Endothelial cell (in vitro differentiated cells): ENCODE data around the gene GRK6. TPM values are rescaled to one million over a fixed set of nuclear protein-coding genes. Genes with fewer than 3 reads are reported as not detected.
"Not testable (repeated sequence)": the region's sequence is repeated elsewhere in the genome, so short reads cannot be mapped to it uniquely, and the experiment has no call there.

Source experiments
- DNase-seq: peaks from one replicate; pipeline ENCODE4 v3.0.0; 2021; ENCODE audit warnings: low spot score
- H3K27ac Mint-ChIP-seq: one replicate; pipeline ENCODE4 v1.8.0; 2021; ENCODE audit warnings: mixed read lengths, inconsistent platforms; ENCODE audit not compliant: unreplicated experiment
- H3K27me3 Mint-ChIP-seq: one replicate; pipeline ENCODE4 v1.8.0; 2021; ENCODE audit warnings: mild to moderate bottlenecking, moderate library complexity, mixed read lengths, inconsistent platforms; ENCODE audit not compliant: unreplicated experiment
- H3K36me3 Mint-ChIP-seq: one replicate; pipeline ENCODE4 v1.8.0; 2021; ENCODE audit warnings: mild to moderate bottlenecking, low read depth, mixed read lengths, inconsistent platforms; ENCODE audit not compliant: unreplicated experiment
- H3K4me1 Mint-ChIP-seq: one replicate; pipeline ENCODE4 v1.8.0; 2021; ENCODE audit warnings: mild to moderate bottlenecking, mixed read lengths, inconsistent platforms; ENCODE audit not compliant: unreplicated experiment
- H3K4me3 Mint-ChIP-seq: one replicate; pipeline ENCODE4 v1.8.0; 2021; ENCODE audit warnings: mild to moderate bottlenecking, mixed read lengths, inconsistent platforms; ENCODE audit not compliant: unreplicated experiment
- H3K9me3 Mint-ChIP-seq: one replicate; pipeline ENCODE4 v1.8.0; 2021; ENCODE audit warnings: mixed read lengths, inconsistent platforms; ENCODE audit not compliant: unreplicated experiment
- CTCF ChIP-seq: fragments of 200-600 bp; sonication (generic); IDR thresholded peaks from one replicate; pipeline ENCODE4 v1.5.0; 2021; ENCODE audit warnings: antibody characterized with exemption; ENCODE audit not compliant: unreplicated experiment
- total RNA-seq: library from RNA; stranded (reverse); fragmentation: NEBNext Ultra II Directional; extraction: Animal tissue kit (Norgen Biotek cat#: 25700); gene quantifications from one replicate; pipeline ENCODE4 v1.2.1, GENCODE V29; 2021; ENCODE audit not compliant: unreplicated experiment

GRK6 gene
- total RNA-seq, 1 donor from 2014 or later: 33.1 TPM

DNA sequence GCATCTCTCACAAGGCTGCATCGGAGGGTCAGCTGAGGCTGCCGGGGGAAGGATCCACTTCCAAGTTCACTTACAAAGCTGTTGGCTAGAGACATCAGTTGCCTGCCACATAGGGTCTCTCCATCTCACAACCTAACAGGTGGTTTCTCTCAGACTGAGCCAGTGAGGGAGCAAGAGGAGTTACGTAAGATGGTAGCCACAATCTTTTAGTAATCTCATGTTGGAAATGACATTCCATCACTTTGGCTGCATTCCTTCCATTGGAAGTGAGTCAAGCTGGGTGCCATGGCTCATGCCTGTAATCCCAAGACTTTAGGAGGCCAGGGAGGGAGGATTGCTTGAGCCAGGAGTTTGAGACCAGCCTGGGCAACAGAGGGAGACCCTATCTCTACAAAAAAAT, 7.4 kb upstream of the GRK6 start:
- peaks cover 4% of the 10 kb centered on the region for H3K27me3 Mint-ChIP-seq
- no peak for TF ChIP-seq CTCF
- H3K36me3 Mint-ChIP-seq: no peaks in the 10 kb centered on the region
- no peak overlapping the region for H3K4me3 Mint-ChIP-seq
- no peaks in the 10 kb centered on the region for H3K9me3 Mint-ChIP-seq
- no peak overlapping the region for H3K27ac Mint-ChIP-seq
- no peak for DNase-seq
- peaks cover 10% of the 10 kb centered on the region for H3K4me1 Mint-ChIP-seq

DNA sequence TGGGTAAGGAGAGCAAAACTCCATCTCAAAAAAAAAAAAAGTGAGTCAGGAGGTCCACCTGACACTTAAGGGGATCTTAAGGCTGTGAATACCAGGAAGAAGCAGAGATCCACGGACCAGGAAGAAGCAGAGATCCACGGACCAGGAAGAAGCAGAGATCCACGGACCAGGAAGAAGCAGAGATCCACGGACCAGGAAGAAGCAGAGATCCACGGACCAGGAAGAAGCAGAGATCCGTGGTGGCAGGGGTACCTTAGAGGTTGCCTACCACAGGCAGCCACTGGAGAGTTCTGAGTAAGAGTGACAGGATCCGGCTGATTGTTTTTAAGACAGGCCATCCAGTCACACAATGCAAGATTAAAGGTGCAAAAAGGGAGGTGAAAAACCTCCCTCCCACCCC, 6.0 kb upstream of the GRK6 start:
- not testable (repeated sequence) for H3K4me1 Mint-ChIP-seq, DNase-seq, H3K27ac Mint-ChIP-seq, H3K36me3 Mint-ChIP-seq, H3K4me3 Mint-ChIP-seq, H3K27me3 Mint-ChIP-seq, H3K9me3 Mint-ChIP-seq

GRCh38 chr5:177421062-177421798, 5.2 kb upstream of the GRK6 start:
- Mint-ChIP-seq H3K27me3 (peaks cover 3% of the 10 kb centered on the region), H3K27ac (no peak overlapping the region), H3K36me3 (no peaks in the 10 kb centered on the region), H3K4me3 (no peak overlapping the region), H3K9me3 (no peaks in the 10 kb centered on the region), H3K4me1 (peaks cover 10% of the 10 kb centered on the region)
- no peak for DNase-seq
- no peak for TF ChIP-seq CTCF

GRCh38 chr5:177423671-177424070, 2.8 kb upstream of the GRK6 start:
- H3K4me1 Mint-ChIP-seq: peaks cover 11% of the 10 kb centered on the region
- no peak for DNase-seq
- TF ChIP-seq CTCF: no peak
- H3K36me3 Mint-ChIP-seq: no peaks in the 10 kb centered on the region
- H3K27me3 Mint-ChIP-seq: peaks cover 6% of the 10 kb centered on the region
- H3K27ac Mint-ChIP-seq: no peak overlapping the region
- no peaks in the 10 kb centered on the region for H3K9me3 Mint-ChIP-seq
- H3K4me3 Mint-ChIP-seq: no peak overlapping the region

DNA sequence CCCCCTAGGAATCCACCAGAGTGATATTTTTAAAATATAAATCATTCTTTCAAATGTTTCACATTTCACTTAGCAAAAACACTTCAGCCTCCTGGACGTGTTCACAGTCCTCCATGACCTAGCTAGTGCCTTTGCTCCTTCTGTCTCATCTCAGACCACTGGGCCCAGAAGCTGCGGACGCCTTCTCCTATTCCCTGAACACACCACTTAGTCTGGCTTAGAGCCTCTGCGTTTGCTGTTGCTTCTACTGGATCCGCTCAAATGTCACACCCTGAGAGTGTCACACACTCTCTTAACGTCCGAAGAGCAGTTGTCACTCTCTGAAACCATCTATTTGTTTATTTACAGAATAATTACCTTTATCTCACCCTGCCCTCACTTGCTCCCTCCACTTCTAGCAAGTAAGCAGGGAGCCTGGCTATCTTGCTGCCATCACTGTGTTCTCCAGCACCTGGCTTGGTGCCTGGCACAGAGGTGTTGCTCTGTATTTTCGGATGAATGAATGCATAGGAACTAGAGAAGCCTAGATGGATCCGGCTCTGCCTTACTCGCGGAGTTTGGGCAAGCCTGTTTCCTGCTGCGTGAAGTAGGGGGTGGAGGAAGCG, 1.2 kb upstream of the GRK6 start:
- Mint-ChIP-seq H3K4me3 (peak overlapping the region; percentile 93), H3K27me3 (peaks cover 7% of the 10 kb centered on the region), H3K36me3 (no peaks in the 10 kb centered on the region), H3K9me3 (no peaks in the 10 kb centered on the region), H3K4me1 (peaks cover 17% of the 10 kb centered on the region), H3K27ac (peak overlapping the region; percentile 98)
- DNase-seq: no peak
- no peak for TF ChIP-seq CTCF
